ENCODE data around the gene EMC9. TPM values are rescaled to one million over a fixed set of nuclear protein-coding genes. Genes with fewer than 3 reads are reported as not detected.
A peak's percentile ranks its signal among the peaks of the same experiment; 100 is the strongest.

Gene EMC9
- total RNA-seq, 1 donor from 2014 or later = 23.8 TPM

- Histone ChIP-seq H3K4me3 (no peak overlapping the region), H3K9me3 (no peaks in the 10 kb centered on the region), H3K27ac (no peak overlapping the region), H3K27me3 (no peaks in the 10 kb centered on the region), H3K36me3 (no peaks in the 10 kb centered on the region), H3K4me1 (peaks cover 13% of the 10 kb centered on the region)
- TF ChIP-seq POLR2AphosphoS5 (IDR thresholded peaks at IDR 0.05; ENCODE audit: insufficient read depth in 1 of 2, low read depth in 1 of 2) (no peak), CTCF (IDR thresholded peaks at IDR 0.05) (no peak), POLR2A (IDR thresholded peaks at IDR 0.05) (no peak)
- intact Hi-C loops (cut with DNase I) = no loop called here
- DNase-seq (ENCODE audit: extremely low spot score in 2 of 2) = no peak
Observed at GRCh38 chr14:24132061-24132685, 9.2 kb downstream of the EMC9 start.

- peak in 1 of 2 donors; percentile 58 for DNase-seq (ENCODE audit: extremely low spot score in 2 of 2)
- Histone ChIP-seq H3K27me3 (no peaks in the 10 kb centered on the region), H3K36me3 (no peaks in the 10 kb centered on the region), H3K4me3 (no peak overlapping the region), H3K4me1 (peaks cover 6% of the 10 kb centered on the region), H3K27ac (no peak overlapping the region), H3K9me3 (no peaks in the 10 kb centered on the region)
- TF ChIP-seq POLR2AphosphoS5 (IDR thresholded peaks at IDR 0.05; ENCODE audit: insufficient read depth in 1 of 2, low read depth in 1 of 2) (no peak), CTCF (IDR thresholded peaks at IDR 0.05) (no peak), POLR2A (IDR thresholded peaks at IDR 0.05) (no peak)
- intact Hi-C loops (cut with DNase I) = no loop called here
Observed at GRCh38 chr14:24131549-24131966, 9.8 kb downstream of the EMC9 start.

GRCh38 chr14:24130717-24131548 lies 10.5 kb downstream of the EMC9 start:
- intact Hi-C loops (cut with DNase I) = no loop called here
- no peak for TF ChIP-seq POLR2A (IDR thresholded peaks at IDR 0.05)
- no peak for TF ChIP-seq POLR2AphosphoS5 (IDR thresholded peaks at IDR 0.05; ENCODE audit: insufficient read depth in 1 of 2, low read depth in 1 of 2)
- no peak for TF ChIP-seq CTCF (IDR thresholded peaks at IDR 0.05)
- Histone ChIP-seq H3K27me3 (no peaks in the 10 kb centered on the region), H3K4me3 (no peak overlapping the region), H3K9me3 (no peaks in the 10 kb centered on the region), H3K36me3 (no peaks in the 10 kb centered on the region), H3K27ac (no peak overlapping the region), H3K4me1 (peaks cover 4% of the 10 kb centered on the region)
- peak in 1 of 2 donors; percentile 74 for DNase-seq (ENCODE audit: extremely low spot score in 2 of 2)

GRCh38 chr14:24130380-24130716 lies 11.0 kb downstream of the EMC9 start, which contains the start of gene FITM1:
TSS of gene FITM1 (plus strand) at chr14:24130659. CDS start at chr14:24131564, 905 bp downstream.
- intact Hi-C loops (cut with DNase I) = no loop called here
- TF ChIP-seq POLR2A (IDR thresholded peaks at IDR 0.05) (no peak), POLR2AphosphoS5 (IDR thresholded peaks at IDR 0.05; ENCODE audit: insufficient read depth in 1 of 2, low read depth in 1 of 2) (no peak), CTCF (IDR thresholded peaks at IDR 0.05) (no peak)
- Histone ChIP-seq H3K27me3 (no peaks in the 10 kb centered on the region), H3K9me3 (no peaks in the 10 kb centered on the region), H3K4me3 (no peak within 1 kb of the TSS), H3K4me1 (peaks cover 1% of the 10 kb centered on the region), H3K27ac (no peak within 1 kb of the TSS), H3K36me3 (no peaks in the 10 kb centered on the region)
- no peak for DNase-seq (ENCODE audit: extremely low spot score in 2 of 2)

All from vagina (tissue), 2 donors.